ENCODE measurements around the gene FBXL16. TPM values are rescaled to one million over a fixed set of nuclear protein-coding genes. Genes with fewer than 3 reads are reported as not detected.

FBXL16 gene
- total and polyA plus RNA-seq, 2 of the 13 experiments (the other 11 are each of a cell fraction or from before 2014, with no cell fraction given): 0.22 to 2.0 TPM

- Histone ChIP-seq H3K27ac (ENCODE audit: extremely low read length, insufficient read depth, low read length) (no peak overlapping the region), H4K20me1 (ENCODE audit: insufficient read depth, low read length) (no peaks in the 10 kb centered on the region), H3K4me1 (ENCODE audit: insufficient read depth, low read length) (peaks cover 29% of the 10 kb centered on the region), H3K36me3 (replicated peaks in 1 of 2; ENCODE audit: control insufficient read depth in 1 of 2, insufficient read depth in 2 of 2, low read length in 2 of 2) (no peaks in the 10 kb centered on the region), H3K79me2 (ENCODE audit: insufficient read depth, low read length) (no peaks in the 10 kb centered on the region), H3K9me3 (ENCODE audit: low read length) (no peaks in the 10 kb centered on the region), H3K4me3 (replicated peaks in 1 of 3; ENCODE audit: insufficient read depth in 1 of 3, low read depth in 2 of 3, low read length in 3 of 3) (no peak overlapping the region), H3K27me3 (ENCODE audit: control insufficient read depth in 1 of 2, insufficient read depth in 2 of 2, low read length in 2 of 2) (peaks cover 0 to 3% of the 10 kb centered on the region in 2 experiments; a peak in 1 of 5 replicates), H3K4me2 (ENCODE audit: low read depth, low read length) (no peak overlapping the region), H2AFZ (ENCODE audit: low read length) (no peak overlapping the region), H3K9ac (ENCODE audit: insufficient read depth, low read depth, low read length) (no peak overlapping the region)
- intact Hi-C loops (cut with micrococcal nuclease; ENCODE audit: unreplicated experiment) (no loop called here), in situ Hi-C loops (cut with HindIII; ENCODE audit: extremely low pct_ligation_motif_present, low pct_unique_long_range_greater_than_20kb) (no loop called here)
- ChIA-PET POLR2A (interaction anchor here (2.6 kb wide), 1 partner anchor 8 kb away, joined by 14 read pairs; no protein-coding TSS in a partner anchor), CTCF (ENCODE audit: low intra/inter-chr PET ratio, low total read pairs) (no interaction called here)
- WGBS (ENCODE audit: low lambda C conversion rate): 35% methylated on average over 5 of the region's 29 CpGs
- FAIRE-seq (no peak), ATAC-seq (no peak), DNase-seq (ENCODE audit: low spot score) (no peak)
- BruUV-seq (replicated peaks): no TSS peak
- no peak for TF ChIP-seq CTCF (CRISPR knock-in tag; IDR thresholded peaks at IDR 0.05)
- peak in 1 of 2 experiments; percentile 30; a peak in 1 of 4 replicates for TF ChIP-seq POLR2A (IDR thresholded peaks at IDR 0.05; ENCODE audit: insufficient read depth in 1 of 2, low read depth in 2 of 2, low read length in 2 of 2)
- no peak for TF ChIP-seq ETV6 (CRISPR knock-in tag; conservative IDR thresholded peaks at IDR 0.05)
- no peak for TF ChIP-seq SNAPC2 (CRISPR knock-in tag; IDR thresholded peaks at IDR 0.05)
- peak; percentile 12; the same call in 1 of the 2 replicates for TF ChIP-seq GABPB1 (CRISPR knock-in tag; IDR thresholded peaks at IDR 0.05)
- TF ChIP-seq ZUFSP (CRISPR knock-in tag; IDR thresholded peaks at IDR 0.05; ENCODE audit: borderline replicate concordance): no peak
- TF ChIP-seq ZFAT (CRISPR knock-in tag; conservative IDR thresholded peaks at IDR 0.05): no peak
- TF ChIP-seq RBFOX2 (IDR thresholded peaks at IDR 0.05; ENCODE audit: low read depth, low read length): peak; percentile 50
- peak; percentile 23 for TF ChIP-seq AGO1 (IDR thresholded peaks at IDR 0.05; ENCODE audit: low read depth, low read length, poor library complexity, severe bottlenecking)
- TF ChIP-seq TEF (CRISPR knock-in tag; IDR thresholded peaks at IDR 0.05): no peak
- no peak for TF ChIP-seq ZNF672 (CRISPR knock-in tag; IDR thresholded peaks at IDR 0.05)
- TF ChIP-seq NFYC (CRISPR knock-in tag; IDR thresholded peaks at IDR 0.05): no peak
- TF ChIP-seq NFYB (CRISPR knock-in tag; IDR thresholded peaks at IDR 0.05): no peak
- no peak for TF ChIP-seq ZNF264 (CRISPR knock-in tag; IDR thresholded peaks at IDR 0.05)
- TF ChIP-seq SIX1 (CRISPR knock-in tag; IDR thresholded peaks at IDR 0.05; ENCODE audit: borderline replicate concordance): no peak
- TF ChIP-seq MTF2 (CRISPR knock-in tag; IDR thresholded peaks at IDR 0.05; ENCODE audit: borderline replicate concordance): no peak
- no peak for TF ChIP-seq TOPORS (CRISPR knock-in tag; IDR thresholded peaks at IDR 0.05)
- TF ChIP-seq MLXIP (CRISPR knock-in tag; IDR thresholded peaks at IDR 0.05; ENCODE audit: borderline replicate concordance): no peak
These were observed 18.8 kb upstream of the FBXL16 start for GRCh38 chr16:724188-725040.
